GM23248 (cell line): Measurements from ENCODE around the gene CCM2L.

Experiments used
- EZH2 ChIP-seq: fragments of 200-600 bp; sonication (generic); IDR thresholded peaks from 2 replicates; pipeline ENCODE4 v1.6.1; 2018; ENCODE audit warnings: antibody characterized with exemption, mild to moderate bottlenecking; ENCODE audit not compliant: insufficient read depth, poor library complexity, severe bottlenecking
- EZH2phosphoT487 ChIP-seq: fragments of 200-600 bp; sonication (generic); IDR thresholded peaks from 2 replicates; pipeline ENCODE4 v1.6.1; 2018; ENCODE audit warnings: antibody characterized with exemption, moderate library complexity, mild to moderate bottlenecking, low read depth; ENCODE audit not compliant: insufficient read depth

DNA sequence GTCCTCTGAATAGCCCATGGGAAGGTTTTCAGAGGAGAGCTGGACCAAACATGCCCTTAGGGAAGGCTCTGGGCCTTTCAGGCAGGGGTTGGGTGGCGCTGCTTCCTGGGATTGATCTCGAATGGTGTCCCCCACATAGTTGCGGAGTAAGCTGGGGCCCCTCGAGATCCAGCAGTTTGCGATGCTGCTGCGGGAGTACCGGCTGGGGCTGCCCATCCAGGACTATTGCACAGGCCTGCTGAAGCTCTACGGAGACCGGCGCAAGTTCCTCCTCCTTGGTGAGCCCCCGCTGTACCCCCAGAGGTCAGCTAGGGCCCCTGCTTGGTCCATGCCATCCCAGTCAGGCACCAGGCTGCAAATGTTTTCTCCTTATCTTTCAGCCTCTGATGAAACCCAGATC is 19.3 kb downstream of the CCM2L start:
- no peak for TF ChIP-seq EZH2
- TF ChIP-seq EZH2phosphoT487: no peak
